Thoracic aorta (tissue), 2 donors: ENCODE results near the gene SEPTIN1. TPM values are rescaled to one million over a fixed set of nuclear protein-coding genes. Genes with fewer than 3 reads are reported as not detected.
A peak's percentile ranks its signal among the peaks of the same experiment; 100 is the strongest.

Experiments
- ATAC-seq: fragments of 150-250 bp; one replicate; pipeline ENCODE4 v1.8.0; 2017; ENCODE audit warnings: low read depth; ENCODE audit not compliant: insufficient number of reproducible peaks, low FRiP score
- DNase-seq: peaks from one replicate; pipeline ENCODE4 v3.0.0-alpha.2; 2020; ENCODE audit warnings: low spot score
- H3K27ac ChIP-seq, 2 donors: fragments of 200-600 bp; sonication (generic); 1 replicate in 1 of 2; 2 replicates in 1 of 2; pipeline ENCODE4 v1.5.1; 2016; ENCODE audit warnings: mild to moderate bottlenecking in 2 of 2, moderate library complexity in 2 of 2
- H3K27me3 ChIP-seq: fragments of 200-600 bp; sonication (generic); replicated peaks from 2 replicates; pipeline ENCODE4 v1.6.0; 2016; ENCODE audit warnings: mild to moderate bottlenecking; ENCODE audit not compliant: insufficient read depth
- H3K36me3 ChIP-seq: fragments of 200-600 bp; sonication (generic); one replicate; pipeline ENCODE4 v1.5.1; 2016
- H3K4me1 ChIP-seq, 2 donors: fragments of 200-600 bp; sonication (generic); 1 replicate in 1 of 2; 2 replicates in 1 of 2; pipeline versions ENCODE4 v1.5.1 to v1.6.0; 2016; ENCODE audit warnings: low read depth in 2 of 2, mild to moderate bottlenecking in 1 of 2; ENCODE audit not compliant: control insufficient read depth in 1 of 2
- H3K4me3 ChIP-seq: fragments of 200-600 bp; sonication (generic); 2 replicates; pipeline ENCODE4 v1.5.1; 2016; ENCODE audit warnings: mild to moderate bottlenecking
- H3K9me3 ChIP-seq: fragments of 200-600 bp; sonication (generic); 2 replicates; pipeline ENCODE4 v1.5.1; 2016
- total RNA-seq, 2 donors: library from RNA; depleted of rRNA; stranded (reverse); fragments of >200 nt; gene quantifications; one replicate each; pipeline versions ENCODE4 v1.1.0 to v1.2.3, GENCODE V29; 2016
- TF ChIP-seq, protein P1 (sequence below): fragments of 200-600 bp; sonication (generic); IDR thresholded peaks from one replicate; pipeline ENCODE4 v1.5.1; 2019; ENCODE audit warnings: antibody characterized with exemption

SEPTIN1 gene
- total RNA-seq, 2 donors from 2014 or later, result 3.0 to 4.2 TPM

DNA sequence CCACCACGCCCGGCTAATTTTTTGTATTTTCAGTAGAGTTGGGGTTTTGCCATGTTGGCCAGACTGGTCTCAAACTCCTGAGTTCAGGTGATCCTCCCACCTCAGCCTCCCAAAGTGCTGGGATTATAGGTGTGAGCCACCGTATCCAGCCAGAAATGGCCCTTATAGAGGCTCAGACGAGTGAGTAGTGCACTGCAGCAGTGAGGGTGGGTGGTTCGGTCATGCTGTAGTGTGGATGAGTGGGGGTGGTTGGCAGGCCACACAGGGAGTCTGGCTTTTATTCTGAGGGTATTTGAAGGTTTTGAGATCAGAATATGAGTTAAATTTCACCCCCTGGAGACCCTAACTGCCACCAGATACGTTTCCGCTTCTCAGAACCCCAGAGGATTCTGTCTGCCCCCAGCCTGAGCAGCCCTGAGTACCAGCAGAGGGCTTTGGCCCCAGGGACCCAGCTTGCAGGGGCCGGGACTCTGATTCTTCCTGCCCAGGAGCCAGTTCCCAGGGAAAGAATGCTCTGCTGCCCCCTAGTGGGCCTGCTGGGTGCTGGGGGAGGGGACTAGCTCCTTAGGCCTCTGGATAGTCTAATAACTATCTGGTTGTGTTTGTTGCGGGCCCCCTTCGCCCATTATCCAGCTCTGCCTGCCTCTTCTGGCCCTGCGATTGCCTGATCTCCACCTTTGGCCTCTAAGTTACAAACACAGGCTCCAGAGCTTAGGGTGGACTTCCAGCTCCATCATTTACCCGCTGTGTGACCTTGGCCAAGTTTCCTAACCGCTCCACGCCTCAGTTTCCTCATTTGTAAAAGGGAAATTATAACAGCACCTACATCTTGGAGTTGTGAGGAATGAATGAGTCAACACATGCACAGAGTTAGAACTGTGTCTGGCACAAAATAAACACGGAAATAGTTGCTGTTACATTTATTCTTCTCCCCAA is 27.0 kb upstream of the SEPTIN1 start:
- Histone ChIP-seq H3K27ac (peak overlapping the region; percentile 26 to 42), H3K36me3 (peaks cover 9% of the 10 kb centered on the region), H3K27me3 (no peaks in the 10 kb centered on the region), H3K4me1 (peaks cover 14 to 28% of the 10 kb centered on the region in 2 donors), H3K4me3 (peak overlapping the region; percentile 20), H3K9me3 (no peaks in the 10 kb centered on the region)
- DNase-seq, result peak; percentile 68
- TF ChIP-seq, protein P1, sequence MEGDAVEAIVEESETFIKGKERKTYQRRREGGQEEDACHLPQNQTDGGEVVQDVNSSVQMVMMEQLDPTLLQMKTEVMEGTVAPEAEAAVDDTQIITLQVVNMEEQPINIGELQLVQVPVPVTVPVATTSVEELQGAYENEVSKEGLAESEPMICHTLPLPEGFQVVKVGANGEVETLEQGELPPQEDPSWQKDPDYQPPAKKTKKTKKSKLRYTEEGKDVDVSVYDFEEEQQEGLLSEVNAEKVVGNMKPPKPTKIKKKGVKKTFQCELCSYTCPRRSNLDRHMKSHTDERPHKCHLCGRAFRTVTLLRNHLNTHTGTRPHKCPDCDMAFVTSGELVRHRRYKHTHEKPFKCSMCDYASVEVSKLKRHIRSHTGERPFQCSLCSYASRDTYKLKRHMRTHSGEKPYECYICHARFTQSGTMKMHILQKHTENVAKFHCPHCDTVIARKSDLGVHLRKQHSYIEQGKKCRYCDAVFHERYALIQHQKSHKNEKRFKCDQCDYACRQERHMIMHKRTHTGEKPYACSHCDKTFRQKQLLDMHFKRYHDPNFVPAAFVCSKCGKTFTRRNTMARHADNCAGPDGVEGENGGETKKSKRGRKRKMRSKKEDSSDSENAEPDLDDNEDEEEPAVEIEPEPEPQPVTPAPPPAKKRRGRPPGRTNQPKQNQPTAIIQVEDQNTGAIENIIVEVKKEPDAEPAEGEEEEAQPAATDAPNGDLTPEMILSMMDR, result peak; percentile 92
- ATAC-seq, result no peak

DNA sequence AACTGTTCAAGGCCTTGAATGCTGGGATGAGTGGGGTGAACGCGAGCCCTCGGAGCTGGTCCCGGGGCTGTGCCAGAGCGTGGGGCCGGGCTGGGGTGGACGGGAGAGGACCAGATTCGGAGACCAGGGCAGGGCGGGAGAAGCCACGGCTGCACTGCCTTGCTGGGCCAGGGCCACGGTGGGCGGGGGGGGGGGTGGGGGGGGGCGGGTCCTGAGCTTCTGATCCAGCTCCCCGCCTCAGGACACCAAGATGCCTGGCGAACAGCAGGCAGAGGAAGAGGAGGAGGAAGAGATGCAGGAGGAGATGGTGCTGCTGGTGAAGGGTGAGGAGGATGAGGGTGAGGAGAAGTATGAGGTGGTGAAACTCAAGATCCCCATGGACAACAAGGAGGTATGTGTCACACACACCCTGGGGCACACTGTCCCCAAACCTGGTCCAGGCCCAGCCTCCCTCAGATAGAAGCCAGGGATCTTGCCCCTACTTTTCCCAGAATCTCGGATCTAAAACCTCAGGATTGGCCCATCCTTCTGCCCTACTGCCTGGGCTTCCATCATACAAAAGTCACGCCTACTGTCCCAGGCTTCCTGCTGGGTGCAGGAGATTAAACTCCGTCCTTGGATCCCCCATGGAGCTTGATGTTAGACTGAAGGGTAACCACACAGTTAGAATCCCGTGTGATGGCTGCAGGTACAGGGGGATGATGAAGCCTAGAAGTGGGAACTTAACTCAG is 25.6 kb upstream of the SEPTIN1 start:
- ATAC-seq (no peak), DNase-seq (no peak)
- H3K27ac ChIP-seq, result peak overlapping the region; percentile 90 to 95
- H3K4me1 ChIP-seq, result peaks cover 14 to 28% of the 10 kb centered on the region in 2 donors
- H3K9me3 ChIP-seq, result no peaks in the 10 kb centered on the region
- peaks cover 9% of the 10 kb centered on the region for H3K36me3 ChIP-seq
- peak overlapping the region; percentile 87 for H3K4me3 ChIP-seq
- TF ChIP-seq, protein P1, result no peak
- no peaks in the 10 kb centered on the region for H3K27me3 ChIP-seq

GRCh38 chr16:30407102-30407803 is 24.9 kb upstream of the SEPTIN1 start, which contains the start of gene ZNF771:
TSS of gene ZNF771 (plus strand) at chr16:30407606. CDS start at chr16:30408054, 448 bp downstream.
- DNase-seq (peak; percentile 76), ATAC-seq (peak; percentile 79)
- H3K27ac ChIP-seq, result peak within 1 kb of the TSS; percentile 90 to 95
- TF ChIP-seq, protein P1, result no peak
- H3K9me3 ChIP-seq, result no peaks in the 10 kb centered on the region
- peaks cover 14 to 28% of the 10 kb centered on the region in 2 donors for H3K4me1 ChIP-seq
- H3K4me3 ChIP-seq, result peak within 1 kb of the TSS; percentile 87
- no peaks in the 10 kb centered on the region for H3K27me3 ChIP-seq
- peaks cover 8% of the 10 kb centered on the region for H3K36me3 ChIP-seq

DNA sequence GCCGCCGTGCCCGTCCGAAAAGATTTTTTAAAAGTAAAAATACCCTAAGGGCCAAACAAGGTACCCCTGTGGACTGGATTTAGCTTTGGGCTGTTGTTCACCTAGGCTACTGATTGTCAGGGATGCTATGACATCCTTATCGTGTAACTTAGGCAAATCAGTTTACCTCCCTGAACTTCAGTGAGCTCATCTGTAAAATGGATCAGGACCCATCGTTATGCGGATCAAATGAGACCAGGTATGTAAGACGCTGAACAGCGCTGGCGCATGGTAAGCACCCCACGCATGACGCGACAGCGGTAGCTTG is 24.4 kb upstream of the SEPTIN1 start:
- TF ChIP-seq, protein P1, result no peak
- peaks cover 3% of the 10 kb centered on the region for H3K36me3 ChIP-seq
- H3K27me3 ChIP-seq, result no peaks in the 10 kb centered on the region
- ATAC-seq, result no peak
- H3K4me1 ChIP-seq, result peaks cover 14 to 28% of the 10 kb centered on the region in 2 donors
- no peaks in the 10 kb centered on the region for H3K9me3 ChIP-seq
- H3K4me3 ChIP-seq, result peak overlapping the region; percentile 87
- H3K27ac ChIP-seq, result peak overlapping the region; percentile 90 to 95
- no peak for DNase-seq
